Measurements from ENCODE around the gene FDX2. TPM values are rescaled to one million over a fixed set of nuclear protein-coding genes. Genes with fewer than 3 reads are reported as not detected.
A peak's percentile ranks its signal among the peaks of the same experiment; 100 is the strongest.
"Not testable (repeated sequence)": the region's sequence is repeated elsewhere in the genome, so short reads cannot be mapped to it uniquely, and the experiment has no call there.

FDX2 gene
- total RNA-seq, 6 experiments from 2014 or later: 33.9 to 47.3 (median 38.5) TPM

- H3K4me3 Mint-ChIP-seq: no peak overlapping the region
- no peaks in the 10 kb centered on the region for H3K36me3 Mint-ChIP-seq (ENCODE audit: low read depth)
- no peaks in the 10 kb centered on the region for H3K9me3 Mint-ChIP-seq
- H3K4me1 Mint-ChIP-seq (ENCODE audit: low read depth): peaks cover 27% of the 10 kb centered on the region
- peaks cover 4% of the 10 kb centered on the region; the same call in 1 of the 2 replicates for H3K27me3 Mint-ChIP-seq (ENCODE audit: insufficient read depth)
- TF ChIP-seq, protein P1, sequence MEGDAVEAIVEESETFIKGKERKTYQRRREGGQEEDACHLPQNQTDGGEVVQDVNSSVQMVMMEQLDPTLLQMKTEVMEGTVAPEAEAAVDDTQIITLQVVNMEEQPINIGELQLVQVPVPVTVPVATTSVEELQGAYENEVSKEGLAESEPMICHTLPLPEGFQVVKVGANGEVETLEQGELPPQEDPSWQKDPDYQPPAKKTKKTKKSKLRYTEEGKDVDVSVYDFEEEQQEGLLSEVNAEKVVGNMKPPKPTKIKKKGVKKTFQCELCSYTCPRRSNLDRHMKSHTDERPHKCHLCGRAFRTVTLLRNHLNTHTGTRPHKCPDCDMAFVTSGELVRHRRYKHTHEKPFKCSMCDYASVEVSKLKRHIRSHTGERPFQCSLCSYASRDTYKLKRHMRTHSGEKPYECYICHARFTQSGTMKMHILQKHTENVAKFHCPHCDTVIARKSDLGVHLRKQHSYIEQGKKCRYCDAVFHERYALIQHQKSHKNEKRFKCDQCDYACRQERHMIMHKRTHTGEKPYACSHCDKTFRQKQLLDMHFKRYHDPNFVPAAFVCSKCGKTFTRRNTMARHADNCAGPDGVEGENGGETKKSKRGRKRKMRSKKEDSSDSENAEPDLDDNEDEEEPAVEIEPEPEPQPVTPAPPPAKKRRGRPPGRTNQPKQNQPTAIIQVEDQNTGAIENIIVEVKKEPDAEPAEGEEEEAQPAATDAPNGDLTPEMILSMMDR (IDR thresholded peaks at IDR 0.05): no peak
- peak overlapping the region; percentile 90 for H3K27ac Mint-ChIP-seq
- peak; percentile 86 for DNase-seq
Observed at GRCh38 chr19:10344780-10345179, 29.0 kb upstream of the FDX2 start.

GRCh38 chr19:10343495-10343894 is 27.7 kb upstream of the FDX2 start:
- Mint-ChIP-seq H3K36me3 (ENCODE audit: low read depth) (no peaks in the 10 kb centered on the region), H3K4me3 (no peak overlapping the region), H3K4me1 (ENCODE audit: low read depth) (peaks cover 27% of the 10 kb centered on the region), H3K9me3 (no peaks in the 10 kb centered on the region), H3K27me3 (ENCODE audit: insufficient read depth) (peaks cover 9% of the 10 kb centered on the region), H3K27ac (no peak overlapping the region)
- no peak for DNase-seq
- TF ChIP-seq, protein P1 (IDR thresholded peaks at IDR 0.05): no peak

GRCh38 chr19:10339977-10340376 is 24.2 kb upstream of the FDX2 start:
- DNase-seq: no peak
- Mint-ChIP-seq H3K4me1 (ENCODE audit: low read depth) (peaks cover 19% of the 10 kb centered on the region), H3K27ac (no peak overlapping the region), H3K4me3 (no peak overlapping the region), H3K27me3 (ENCODE audit: insufficient read depth) (peaks cover 9% of the 10 kb centered on the region), H3K9me3 (no peaks in the 10 kb centered on the region), H3K36me3 (ENCODE audit: low read depth) (no peaks in the 10 kb centered on the region)
- TF ChIP-seq, protein P1 (IDR thresholded peaks at IDR 0.05): no peak

GRCh38 chr19:10339380-10339960 is 23.7 kb upstream of the FDX2 start, which contains the start of gene ICAM3:
Gene ICAM3 (minus strand): TSS chr19:10339624. CDS start chr19:10339614, 10 bp downstream.
- H3K4me1 Mint-ChIP-seq (ENCODE audit: low read depth): peaks cover 14% of the 10 kb centered on the region
- H3K9me3 Mint-ChIP-seq: no peaks in the 10 kb centered on the region
- DNase-seq: no peak
- H3K27ac Mint-ChIP-seq: no peak within 1 kb of the TSS
- no peaks in the 10 kb centered on the region for H3K36me3 Mint-ChIP-seq (ENCODE audit: low read depth)
- H3K4me3 Mint-ChIP-seq: no peak within 1 kb of the TSS
- TF ChIP-seq, protein P1 (IDR thresholded peaks at IDR 0.05): no peak
- peaks cover 9% of the 10 kb centered on the region for H3K27me3 Mint-ChIP-seq (ENCODE audit: insufficient read depth)

- no peak overlapping the region for H3K4me3 Mint-ChIP-seq
- H3K27me3 Mint-ChIP-seq (ENCODE audit: insufficient read depth): peaks cover 9% of the 10 kb centered on the region
- no peaks in the 10 kb centered on the region for H3K36me3 Mint-ChIP-seq (ENCODE audit: low read depth)
- TF ChIP-seq, protein P1 (IDR thresholded peaks at IDR 0.05): no peak
- H3K9me3 Mint-ChIP-seq: no peaks in the 10 kb centered on the region
- H3K4me1 Mint-ChIP-seq (ENCODE audit: low read depth): peaks cover 14% of the 10 kb centered on the region
- DNase-seq: no peak
- no peak overlapping the region for H3K27ac Mint-ChIP-seq
Observed at GRCh38 chr19:10338940-10339339, 23.1 kb upstream of the FDX2 start.

GRCh38 chr19:10336725-10337124 is 20.9 kb upstream of the FDX2 start:
- H3K27me3 Mint-ChIP-seq (ENCODE audit: insufficient read depth); DNase-seq; H3K27ac Mint-ChIP-seq; H3K36me3 Mint-ChIP-seq (ENCODE audit: low read depth); H3K4me3 Mint-ChIP-seq; H3K9me3 Mint-ChIP-seq: not testable (repeated sequence)
- peaks cover 17% of the 10 kb centered on the region for H3K4me1 Mint-ChIP-seq (ENCODE audit: low read depth)

Measured in HFFc6 (cell line).